IgD-negative memory B cell (primary cell): ENCODE measurements around the gene MYL4. TPM values are rescaled to one million over a fixed set of nuclear protein-coding genes. Genes with fewer than 3 reads are reported as not detected.
"Not testable (repeated sequence)": the region's sequence is repeated elsewhere in the genome, so short reads cannot be mapped to it uniquely, and the experiment has no call there.

Experiments used
- H3K27ac Mint-ChIP-seq, 3 donors: one replicate each; pipeline ENCODE4 v1.8.0; 2020 to 2022; ENCODE audit warnings: mild to moderate bottlenecking in 3 of 3, mixed read lengths in 3 of 3, moderate library complexity in 1 of 3
- H3K27me3 Mint-ChIP-seq: one replicate; pipeline ENCODE4 v1.8.0; 2021; ENCODE audit warnings: mixed read lengths
- H3K36me3 Mint-ChIP-seq: one replicate; pipeline ENCODE4 v1.8.0; 2020; ENCODE audit warnings: mild to moderate bottlenecking, mixed read lengths
- H3K4me1 Mint-ChIP-seq, 3 donors: one replicate each; pipeline ENCODE4 v1.8.0; 2020 to 2022; ENCODE audit warnings: mixed read lengths in 3 of 3, mild to moderate bottlenecking in 1 of 3
- H3K4me3 Mint-ChIP-seq, 4 donors: one replicate each; pipeline ENCODE4 v1.8.0; 2020 to 2022; ENCODE audit warnings: mild to moderate bottlenecking in 4 of 4, mixed read lengths in 4 of 4, moderate library complexity in 3 of 4
- H3K9me3 Mint-ChIP-seq, 3 donors: one replicate each; pipeline ENCODE4 v1.8.0; 2020 to 2021; ENCODE audit warnings: mixed read lengths in 3 of 3, mild to moderate bottlenecking in 1 of 3
- polyA plus RNA-seq: library from polyadenylated mRNA; unstranded; fragments of 300-500 nt; fragmentation: Illumina TruSeq; gene quantifications from one replicate; pipeline ENCODE4 v1.2.3, GENCODE V29; 2021

Gene MYL4
- polyA plus RNA-seq, result not detected

DNA sequence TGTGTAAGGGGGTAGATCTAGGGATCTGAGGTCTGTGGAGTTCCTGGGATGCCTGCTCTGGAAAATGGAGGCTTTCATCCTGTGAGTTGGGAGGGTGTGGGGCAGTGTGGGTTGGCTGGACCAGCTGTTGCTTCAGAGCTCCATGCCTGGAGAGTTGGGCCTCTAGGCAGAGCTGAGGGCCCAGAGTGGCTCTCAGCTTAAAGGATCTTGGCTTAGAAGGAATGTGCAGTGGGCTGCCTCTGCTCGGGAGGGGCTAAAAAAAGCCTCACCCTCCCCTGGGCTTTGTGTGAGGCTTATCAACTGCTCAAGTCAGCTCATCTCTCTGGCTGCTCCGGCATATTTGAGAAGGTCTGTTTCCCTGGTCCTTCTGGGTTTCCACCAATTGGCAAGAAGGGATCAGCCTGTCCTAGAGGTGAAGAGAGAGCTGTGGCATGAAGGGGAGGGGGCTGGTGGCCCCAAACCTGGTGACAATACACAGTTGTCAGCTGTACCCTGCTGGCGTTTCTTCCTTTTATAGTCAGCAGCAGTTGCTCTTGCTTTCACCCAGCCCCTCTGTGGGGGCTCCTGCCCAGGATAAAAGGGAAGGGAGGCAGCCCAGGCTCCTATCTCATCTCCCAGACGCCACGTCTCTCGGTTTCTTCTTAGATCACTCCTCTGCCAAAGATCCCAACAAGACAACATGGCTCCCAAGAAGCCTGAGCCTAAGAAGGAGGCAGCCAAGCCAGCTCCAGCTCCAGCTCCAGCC is at the start of gene MYL4:
Gene MYL4 (plus strand): TSS at position 605 of the 745 bp plus-strand sequence. CDS start 75 bp downstream, at position 680.
- Mint-ChIP-seq H3K4me3 (peak within 1 kb of the TSS in 1 of 4 donors; percentile 59), H3K27me3 (no peaks in the 10 kb centered on the region), H3K4me1 (peaks cover 42 to 48% (median 44%) of the 10 kb centered on the region in 3 donors), H3K27ac (peak within 1 kb of the TSS; percentile 11 to 94 (median 31)), H3K9me3 (no peaks in the 10 kb centered on the region), H3K36me3 (no peaks in the 10 kb centered on the region)

GRCh38 chr17:47162013-47162622 is 47.0 kb upstream of the MYL4 start:
- Mint-ChIP-seq H3K27ac (peak overlapping the region; percentile 0 to 92 (median 69)), H3K36me3 (no peaks in the 10 kb centered on the region), H3K9me3 (no peaks in the 10 kb centered on the region), H3K4me1 (peaks cover 11 to 24% (median 12%) of the 10 kb centered on the region in 3 donors), H3K27me3 (no peaks in the 10 kb centered on the region), H3K4me3 (peak overlapping the region; percentile 13 to 83 (median 70))

- Mint-ChIP-seq H3K4me3 (no peak overlapping the region), H3K4me1 (peaks cover 12 to 25% (median 13%) of the 10 kb centered on the region in 3 donors), H3K9me3 (no peaks in the 10 kb centered on the region), H3K27me3 (no peaks in the 10 kb centered on the region), H3K27ac (no peak overlapping the region), H3K36me3 (no peaks in the 10 kb centered on the region)
Observed at GRCh38 chr17:47164263-47164662, 44.9 kb upstream of the MYL4 start.

DNA sequence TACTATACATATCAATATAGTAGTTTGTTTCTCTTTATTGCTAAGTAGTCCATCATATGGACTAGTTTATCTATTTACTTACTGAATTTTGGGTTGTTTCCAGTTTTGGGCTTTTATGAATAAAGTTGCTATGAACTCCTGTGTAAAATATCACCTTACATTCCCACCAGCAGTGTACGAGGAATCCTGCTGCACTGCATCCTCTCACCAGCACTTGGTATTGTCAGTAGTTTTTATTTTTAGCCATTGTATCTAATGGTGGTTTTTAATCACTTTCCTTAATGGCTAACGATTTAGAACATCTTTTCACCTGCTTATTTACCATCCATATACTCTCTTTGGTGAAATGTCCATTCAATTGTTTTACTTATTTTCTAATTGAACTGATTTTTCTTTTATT is 44.0 kb upstream of the MYL4 start:
- Mint-ChIP-seq H3K36me3 (no peaks in the 10 kb centered on the region), H3K4me3 (no peak overlapping the region), H3K9me3 (no peaks in the 10 kb centered on the region), H3K27ac (peak overlapping the region in 1 of 3 donors; percentile 60), H3K27me3 (no peaks in the 10 kb centered on the region), H3K4me1 (peaks cover 12 to 25% (median 13%) of the 10 kb centered on the region in 3 donors)

DNA sequence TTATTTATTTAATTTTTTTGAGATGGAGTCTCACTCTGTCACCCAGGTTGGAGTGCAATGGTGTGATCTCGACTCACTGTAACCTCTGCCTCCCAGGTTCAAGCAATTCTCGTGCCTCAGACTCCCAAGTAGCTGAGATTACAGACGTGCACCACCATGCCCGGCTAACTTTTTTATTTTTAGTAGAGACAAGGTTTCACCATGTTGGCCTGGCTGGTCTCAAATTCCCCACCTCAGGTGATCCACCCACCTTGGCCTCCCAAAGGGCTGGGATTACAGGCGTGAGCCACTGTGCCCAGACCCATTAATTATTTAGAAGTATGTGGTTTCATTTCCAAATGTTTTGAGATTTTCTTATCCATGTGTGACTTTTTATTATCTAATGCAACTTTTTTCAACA is 42.3 kb upstream of the MYL4 start:
- not testable (repeated sequence) for H3K27ac Mint-ChIP-seq, H3K9me3 Mint-ChIP-seq, H3K27me3 Mint-ChIP-seq, H3K36me3 Mint-ChIP-seq, H3K4me3 Mint-ChIP-seq
- H3K4me1 Mint-ChIP-seq, result peaks cover 15 to 28% (median 21%) of the 10 kb centered on the region in 3 donors

DNA sequence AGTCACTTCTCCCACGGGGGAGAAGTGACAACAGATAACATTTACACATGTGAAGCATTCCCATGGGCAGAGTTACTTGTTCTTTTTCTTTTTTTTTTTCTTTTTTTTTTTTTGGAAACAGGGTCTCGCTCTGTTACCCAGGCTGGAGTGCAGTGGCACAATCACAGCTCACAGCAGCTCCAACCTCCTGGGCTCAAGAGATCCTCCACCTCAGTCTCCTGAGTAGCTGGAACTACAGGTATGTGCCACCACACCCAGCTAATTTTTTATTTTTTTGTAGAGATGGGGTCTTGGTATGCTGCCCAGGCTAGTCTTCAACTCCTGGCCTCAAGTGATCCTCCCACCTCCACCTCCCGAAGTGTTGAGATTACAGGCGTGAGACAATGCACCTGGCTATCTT is 40.3 kb upstream of the MYL4 start:
- H3K27ac Mint-ChIP-seq, H3K36me3 Mint-ChIP-seq: not testable (repeated sequence)

GRCh38 chr17:47170710-47171109 is 38.4 kb upstream of the MYL4 start:
- Mint-ChIP-seq H3K4me1 (peaks cover 16 to 20% (median 20%) of the 10 kb centered on the region in 3 donors), H3K27me3 (no peaks in the 10 kb centered on the region), H3K36me3 (peaks cover 7% of the 10 kb centered on the region), H3K27ac (peak overlapping the region in 1 of 3 donors; percentile 53), H3K9me3 (no peaks in the 10 kb centered on the region), H3K4me3 (no peak overlapping the region)

More for the DNA sequence above, 40.3 kb upstream of the MYL4 start:
- peaks cover 7 to 16% (median 15%) of the 10 kb centered on the region in 3 donors for H3K4me1 Mint-ChIP-seq
- H3K9me3 Mint-ChIP-seq, H3K27me3 Mint-ChIP-seq, H3K4me3 Mint-ChIP-seq: not testable (repeated sequence)

DNA sequence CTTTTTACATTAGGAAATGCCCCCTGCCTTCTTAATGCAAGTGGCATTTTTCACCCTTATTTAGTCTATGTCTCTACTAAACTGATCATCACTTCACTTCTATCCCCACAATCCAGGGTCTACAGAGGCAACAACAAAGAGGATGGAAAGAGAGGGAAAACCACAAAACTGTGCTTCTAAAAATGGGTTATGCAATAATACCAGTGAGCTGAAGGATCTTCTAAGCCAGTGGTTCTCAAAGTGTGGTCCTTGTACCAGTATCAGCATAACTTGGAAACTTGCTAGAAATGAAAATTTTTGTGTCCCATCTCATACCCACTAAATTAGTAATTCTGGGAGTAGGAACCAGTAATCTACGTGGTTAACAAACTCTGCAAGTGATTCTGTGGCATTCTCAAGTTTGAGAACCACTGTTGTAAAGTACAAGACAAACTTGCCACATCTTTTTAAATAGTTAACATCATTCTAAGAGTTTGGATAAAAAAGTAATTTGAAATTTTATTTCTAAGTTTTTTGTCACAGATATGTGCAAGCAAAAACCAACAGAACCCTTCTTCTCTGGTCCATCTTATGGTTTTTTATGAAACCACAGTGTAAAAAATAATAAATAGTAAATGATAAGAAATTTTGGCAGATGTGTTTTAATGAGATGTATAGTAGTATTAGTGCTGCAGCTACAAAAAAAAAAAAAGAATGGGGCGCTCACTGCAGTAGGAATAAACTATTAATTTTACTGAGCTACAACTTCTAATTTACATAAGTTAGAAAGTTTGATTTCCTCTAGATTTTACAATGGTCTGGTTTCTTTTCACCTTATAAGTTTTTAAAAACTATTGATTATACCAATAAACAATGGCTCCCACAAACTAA is 36.2 kb upstream of the MYL4 start:
- Mint-ChIP-seq H3K9me3 (no peaks in the 10 kb centered on the region), H3K27me3 (no peaks in the 10 kb centered on the region), H3K4me3 (no peak overlapping the region), H3K4me1 (peaks cover 24 to 27% (median 25%) of the 10 kb centered on the region in 3 donors), H3K27ac (no peak overlapping the region), H3K36me3 (peaks cover 9% of the 10 kb centered on the region)

- Mint-ChIP-seq H3K4me3 (peak overlapping the region in 1 of 4 donors; percentile 12), H3K4me1 (peaks cover 25 to 27% (median 26%) of the 10 kb centered on the region in 3 donors)
- not testable (repeated sequence) for H3K9me3 Mint-ChIP-seq, H3K27ac Mint-ChIP-seq, H3K27me3 Mint-ChIP-seq, H3K36me3 Mint-ChIP-seq
Observed at GRCh38 chr17:47174823-47175222, 34.3 kb upstream of the MYL4 start.

DNA sequence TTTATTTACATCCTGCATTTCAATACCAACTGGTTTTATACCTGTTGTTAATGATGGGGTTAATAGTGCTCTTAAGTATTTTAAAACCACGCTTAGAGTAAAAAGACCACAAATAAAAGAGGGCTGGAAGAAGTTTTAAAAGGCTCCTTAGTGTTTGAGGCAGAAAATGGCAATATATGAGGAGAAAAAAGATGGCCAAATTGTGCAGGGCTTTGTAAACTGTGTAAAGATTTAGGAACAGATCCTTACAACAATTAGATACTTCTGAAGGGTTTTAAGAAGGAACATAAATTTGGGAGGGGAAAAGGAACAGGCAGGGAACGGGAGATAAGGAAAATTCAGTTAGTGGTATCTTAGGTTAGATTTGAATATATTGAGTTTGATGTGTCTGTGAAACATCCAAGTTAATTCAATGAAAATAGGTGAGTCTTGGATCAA is 32.7 kb upstream of the MYL4 start:
- H3K27me3 Mint-ChIP-seq, result no peaks in the 10 kb centered on the region
- H3K4me1 Mint-ChIP-seq, result peaks cover 20 to 25% (median 23%) of the 10 kb centered on the region in 3 donors
- no peak overlapping the region for H3K4me3 Mint-ChIP-seq
- H3K27ac Mint-ChIP-seq, result no peak overlapping the region
- no peaks in the 10 kb centered on the region for H3K9me3 Mint-ChIP-seq
- peaks cover 6% of the 10 kb centered on the region for H3K36me3 Mint-ChIP-seq

DNA sequence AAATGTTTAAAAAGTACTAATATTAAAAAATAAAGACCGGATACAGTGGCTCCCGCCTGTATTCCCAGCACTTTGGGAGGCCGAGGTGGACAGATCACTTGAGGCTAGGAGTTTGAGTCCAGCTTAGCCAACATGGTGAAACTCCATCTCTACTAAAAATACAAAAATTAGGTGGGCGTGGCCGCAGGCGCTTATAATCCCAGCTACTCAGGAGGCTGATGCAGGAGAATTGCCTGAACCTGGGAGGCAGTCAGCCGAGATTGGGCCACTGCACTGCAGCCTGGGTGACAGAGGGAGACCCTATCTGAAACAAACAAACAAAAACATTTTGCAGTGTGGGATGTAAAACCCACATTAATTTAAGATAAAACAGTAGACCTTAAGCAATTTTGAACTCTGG is 31.9 kb upstream of the MYL4 start:
- Mint-ChIP-seq H3K4me1 (peaks cover 23 to 28% (median 27%) of the 10 kb centered on the region in 3 donors), H3K27me3 (no peaks in the 10 kb centered on the region), H3K9me3 (no peaks in the 10 kb centered on the region), H3K4me3 (no peak overlapping the region), H3K27ac (no peak overlapping the region), H3K36me3 (peaks cover 6% of the 10 kb centered on the region)

DNA sequence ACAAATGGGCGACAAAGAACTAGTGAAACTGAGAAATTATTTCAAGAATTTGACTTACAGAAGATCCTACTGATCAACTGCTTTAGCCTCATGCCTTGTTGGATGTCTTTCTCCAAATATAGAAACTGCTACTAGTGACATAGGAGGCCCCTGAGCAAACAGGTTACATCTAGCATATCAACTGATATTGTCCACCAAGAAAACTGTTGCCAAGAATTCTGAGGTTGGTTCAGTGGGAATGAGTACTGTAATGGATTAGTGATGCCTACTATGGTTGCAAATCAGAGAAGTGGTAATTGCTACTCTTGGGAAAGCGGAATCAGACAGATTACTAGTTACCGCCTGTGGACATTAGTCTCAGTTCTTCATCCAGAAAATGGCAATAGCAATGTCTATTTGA is 30.0 kb upstream of the MYL4 start:
- H3K36me3 Mint-ChIP-seq, result peaks cover 2% of the 10 kb centered on the region
- no peaks in the 10 kb centered on the region for H3K27me3 Mint-ChIP-seq
- no peak overlapping the region for H3K4me3 Mint-ChIP-seq
- no peaks in the 10 kb centered on the region for H3K9me3 Mint-ChIP-seq
- H3K4me1 Mint-ChIP-seq, result peaks cover 26 to 32% (median 30%) of the 10 kb centered on the region in 3 donors
- no peak overlapping the region for H3K27ac Mint-ChIP-seq

DNA sequence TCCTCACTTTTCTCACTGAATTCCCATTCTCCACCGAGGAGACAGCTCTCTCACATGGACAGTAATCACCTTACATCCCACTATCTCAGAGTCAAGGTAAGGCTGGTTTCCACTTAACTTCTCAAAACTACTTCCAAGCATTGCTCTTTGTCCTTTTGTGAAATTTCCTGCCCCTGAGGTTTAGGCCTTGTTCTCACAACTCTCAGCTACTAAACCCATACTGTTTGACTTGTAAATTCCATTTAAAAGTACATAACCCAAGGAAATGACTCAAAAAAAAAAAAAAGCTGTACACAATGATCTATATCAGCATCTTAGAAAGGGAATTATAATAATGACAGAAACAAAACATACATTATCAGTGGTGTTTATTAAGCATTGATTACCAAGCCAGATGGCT is 28.8 kb upstream of the MYL4 start:
- Mint-ChIP-seq H3K4me1 (peaks cover 26 to 36% (median 28%) of the 10 kb centered on the region in 3 donors), H3K36me3 (peaks cover 2% of the 10 kb centered on the region), H3K27me3 (no peaks in the 10 kb centered on the region), H3K9me3 (no peaks in the 10 kb centered on the region), H3K27ac (no peak overlapping the region), H3K4me3 (no peak overlapping the region)

DNA sequence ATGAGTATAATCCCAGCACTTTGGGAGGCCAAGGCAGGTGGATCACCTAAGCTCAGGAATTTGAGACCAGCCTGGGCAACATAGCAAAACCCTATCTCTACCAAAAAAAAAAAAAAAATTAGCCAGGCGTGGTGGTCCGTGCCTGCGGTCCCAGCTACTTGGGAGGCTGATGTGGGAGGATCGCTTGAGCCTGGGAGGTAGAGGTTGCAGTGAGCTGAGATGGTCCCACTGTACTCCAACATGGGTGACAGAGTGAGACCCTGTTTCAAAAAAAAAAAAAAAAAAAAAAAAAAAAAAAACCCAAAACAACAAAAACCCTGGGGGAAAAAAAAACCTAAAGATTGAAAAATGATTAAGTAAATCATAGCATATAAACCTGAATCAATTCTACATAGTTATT is 28.2 kb upstream of the MYL4 start:
- H3K9me3 Mint-ChIP-seq, H3K36me3 Mint-ChIP-seq, H3K27ac Mint-ChIP-seq, H3K27me3 Mint-ChIP-seq, H3K4me3 Mint-ChIP-seq: not testable (repeated sequence)
- peaks cover 27 to 35% (median 32%) of the 10 kb centered on the region in 3 donors for H3K4me1 Mint-ChIP-seq

DNA sequence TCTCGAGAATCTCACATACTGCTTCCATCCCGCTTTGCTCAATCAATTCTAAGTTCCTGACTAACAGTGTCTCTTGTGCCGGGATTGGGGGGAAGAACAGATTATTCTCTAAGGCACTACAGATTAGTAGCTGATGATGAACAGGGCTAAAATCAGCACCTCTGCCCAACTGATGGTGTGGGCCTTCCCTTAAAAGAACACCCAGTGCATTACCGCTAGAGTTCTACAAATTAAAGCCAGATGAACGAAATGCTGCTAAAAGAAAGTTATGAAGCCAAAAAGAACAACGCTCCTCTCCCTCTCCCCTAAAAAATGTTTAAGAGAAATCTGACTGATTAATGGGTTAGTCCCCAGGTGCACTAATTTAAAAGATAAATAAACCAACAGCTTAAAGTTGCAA is 24.5 kb upstream of the MYL4 start:
- Mint-ChIP-seq H3K36me3 (peaks cover 2% of the 10 kb centered on the region), H3K9me3 (no peaks in the 10 kb centered on the region), H3K4me1 (peaks cover 27 to 44% (median 38%) of the 10 kb centered on the region in 3 donors), H3K27me3 (no peaks in the 10 kb centered on the region), H3K27ac (peak overlapping the region in 2 of 3 donors; percentile 56 to 77), H3K4me3 (peak overlapping the region in 2 of 4 donors; percentile 28 to 53)
